GM12872 (cell line): ENCODE measurements around the gene SOCS2.

Experiments used
- CTCF ChIP-seq: IDR thresholded peaks from 3 replicates; pipeline ENCODE4 v1.5.1; 2011; ENCODE audit warnings: low read depth, mild to moderate bottlenecking, low read length, moderate library complexity; ENCODE audit not compliant: insufficient read depth

Gene SOCS2

GRCh38 chr12:93578221-93578620 lies 5.7 kb downstream of the SOCS2 start:
- no peak for TF ChIP-seq CTCF

GRCh38 chr12:93580682-93581081 lies 8.2 kb downstream of the SOCS2 start:
- no peak for TF ChIP-seq CTCF

- no peak for TF ChIP-seq CTCF
These were observed 8.9 kb downstream of the SOCS2 start for GRCh38 chr12:93581370-93581769.

GRCh38 chr12:93582351-93582750 lies 9.9 kb downstream of the SOCS2 start:
- no peak for TF ChIP-seq CTCF

- no peak for TF ChIP-seq CTCF
These were observed 11.3 kb downstream of the SOCS2 start for GRCh38 chr12:93583627-93584392.

- TF ChIP-seq CTCF, result no peak
These were observed 12.8 kb downstream of the SOCS2 start for GRCh38 chr12:93585247-93585646.

- TF ChIP-seq CTCF, result no peak
These were observed 15.1 kb downstream of the SOCS2 start for GRCh38 chr12:93587611-93588010.
